ENCODE results near the gene CBX8.

CBX8 gene

DNA sequence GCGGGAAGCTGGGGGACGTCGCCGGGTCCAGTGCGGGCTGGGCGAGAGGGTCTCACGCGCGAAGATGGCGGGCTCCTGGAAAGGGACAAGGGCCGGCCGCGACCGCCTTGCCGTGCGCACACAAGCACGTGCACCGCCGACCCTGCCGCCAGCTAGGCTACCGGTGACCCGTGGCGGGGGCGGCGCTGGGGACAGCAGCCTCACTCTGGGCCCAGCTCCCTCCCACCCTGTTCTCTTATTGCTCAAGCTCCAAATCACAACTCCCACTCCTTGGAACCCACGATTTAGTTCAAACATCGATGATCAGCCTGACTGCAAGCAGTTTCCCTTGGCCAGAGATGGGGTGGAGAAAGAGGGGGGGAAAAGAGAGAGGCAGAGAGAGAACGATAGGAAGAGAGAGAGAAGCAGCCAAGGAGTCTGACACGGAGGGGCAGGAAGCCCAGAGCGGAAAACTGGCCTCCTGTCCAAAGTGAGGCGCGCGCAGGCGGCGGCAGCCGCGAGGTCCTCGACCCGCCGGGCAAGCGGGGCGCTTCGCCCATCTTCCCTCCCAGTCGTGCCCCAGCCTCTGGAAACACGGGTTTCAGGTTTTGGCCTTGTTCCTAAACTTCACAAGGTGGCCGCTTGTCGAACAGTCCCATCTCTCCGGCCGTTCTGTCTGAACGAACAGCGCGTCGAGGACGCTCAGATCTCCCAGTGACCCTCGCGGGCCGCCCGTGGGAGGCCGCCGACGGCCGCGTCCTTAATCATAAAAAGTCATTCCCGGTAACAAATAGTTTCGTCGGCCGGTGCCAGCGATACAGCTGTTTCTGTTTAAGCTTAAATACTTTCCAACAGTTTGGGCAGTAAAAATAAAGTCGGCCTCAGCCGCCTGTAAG, 1.7 kb upstream of the CBX8 start:
- Histone ChIP-seq H3K9ac (ENCODE audit: low read depth, low read length) (peak overlapping the region; percentile 58), H2AFZ (ENCODE audit: low read depth, low read length) (no peak overlapping the region), H3K4me3 (ENCODE audit: low read depth in 1 of 2, low read length in 2 of 2) (peak overlapping the region in 1 of 2 experiments; percentile 60; a peak in 2 of 4 replicates), H3K79me2 (ENCODE audit: insufficient read depth, low read length) (peaks cover 28% of the 10 kb centered on the region), H3K4me1 (ENCODE audit: insufficient read depth, low read length) (peaks cover 64% of the 10 kb centered on the region), H3K27me3 (ENCODE audit: insufficient read depth, low read length, poor library complexity) (peaks cover 32% of the 10 kb centered on the region), H3K27ac (ENCODE audit: low read length) (no peak overlapping the region), H3K9me3 (ENCODE audit: insufficient read depth, low read length, severe bottlenecking) (no peaks in the 10 kb centered on the region), H4K20me1 (ENCODE audit: insufficient read depth, low read length) (peaks cover 23% of the 10 kb centered on the region), H3K4me2 (ENCODE audit: insufficient read depth, low read length) (peak overlapping the region; percentile 83), H3K36me3 (ENCODE audit: insufficient read depth, low read length) (peaks cover 21% of the 10 kb centered on the region)
- ATAC-seq (ENCODE audit: insufficient read depth, low read depth): no peak
- TF ChIP-seq EZH2 (IDR thresholded peaks at IDR 0.05; ENCODE audit: borderline replicate concordance, low read depth, low read length, severe bottlenecking): peak; percentile 82
- TF ChIP-seq, protein P1, sequence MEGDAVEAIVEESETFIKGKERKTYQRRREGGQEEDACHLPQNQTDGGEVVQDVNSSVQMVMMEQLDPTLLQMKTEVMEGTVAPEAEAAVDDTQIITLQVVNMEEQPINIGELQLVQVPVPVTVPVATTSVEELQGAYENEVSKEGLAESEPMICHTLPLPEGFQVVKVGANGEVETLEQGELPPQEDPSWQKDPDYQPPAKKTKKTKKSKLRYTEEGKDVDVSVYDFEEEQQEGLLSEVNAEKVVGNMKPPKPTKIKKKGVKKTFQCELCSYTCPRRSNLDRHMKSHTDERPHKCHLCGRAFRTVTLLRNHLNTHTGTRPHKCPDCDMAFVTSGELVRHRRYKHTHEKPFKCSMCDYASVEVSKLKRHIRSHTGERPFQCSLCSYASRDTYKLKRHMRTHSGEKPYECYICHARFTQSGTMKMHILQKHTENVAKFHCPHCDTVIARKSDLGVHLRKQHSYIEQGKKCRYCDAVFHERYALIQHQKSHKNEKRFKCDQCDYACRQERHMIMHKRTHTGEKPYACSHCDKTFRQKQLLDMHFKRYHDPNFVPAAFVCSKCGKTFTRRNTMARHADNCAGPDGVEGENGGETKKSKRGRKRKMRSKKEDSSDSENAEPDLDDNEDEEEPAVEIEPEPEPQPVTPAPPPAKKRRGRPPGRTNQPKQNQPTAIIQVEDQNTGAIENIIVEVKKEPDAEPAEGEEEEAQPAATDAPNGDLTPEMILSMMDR (IDR thresholded peaks at IDR 0.05; ENCODE audit: borderline replicate concordance, extremely low read depth, low read length, poor library complexity, severe bottlenecking): no peak
- DNase-seq: no peak

DNA sequence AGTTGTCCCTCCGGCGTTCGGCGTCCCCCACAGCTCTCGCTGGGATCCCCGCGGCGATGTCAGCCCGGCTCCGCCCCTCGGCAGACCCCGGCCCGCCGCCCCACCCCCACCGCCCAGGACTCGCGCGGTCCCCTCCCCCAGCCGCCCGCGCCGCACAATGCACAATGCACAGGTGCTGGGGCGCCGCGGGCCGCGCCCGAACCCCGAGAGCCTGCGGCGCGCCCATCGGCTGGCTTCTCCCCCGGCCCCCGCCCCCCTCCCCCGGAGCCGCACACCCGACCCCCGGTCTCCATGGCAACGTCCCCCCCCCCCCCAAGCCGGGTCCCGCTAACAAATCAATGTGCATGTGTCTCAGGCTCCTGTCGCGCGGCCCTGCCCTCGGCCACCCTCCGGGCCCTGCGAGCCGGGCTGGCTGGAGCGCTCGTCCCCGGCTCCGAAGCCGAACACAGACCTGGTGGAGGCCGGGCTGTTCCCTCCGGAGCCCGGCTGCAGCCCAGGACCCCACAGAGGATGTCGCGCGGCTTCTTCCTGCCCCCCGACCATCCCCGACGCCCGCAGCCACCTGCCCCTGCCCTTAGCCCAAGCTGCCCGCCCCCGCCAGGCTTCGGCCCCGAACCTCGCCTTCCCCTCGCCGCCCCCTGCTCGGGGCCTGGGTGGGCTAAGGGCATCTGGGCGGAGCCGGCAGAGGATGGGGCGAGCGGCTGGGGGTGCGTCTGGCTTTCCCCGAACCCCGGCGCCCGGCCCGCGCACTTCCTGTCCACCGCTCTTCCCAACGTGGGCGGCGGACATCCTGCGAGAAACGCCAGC, 818 bp upstream of the CBX8 start:
- Histone ChIP-seq H3K36me3 (ENCODE audit: insufficient read depth, low read length) (peaks cover 23% of the 10 kb centered on the region), H2AFZ (ENCODE audit: low read depth, low read length) (peak overlapping the region; percentile 63), H3K27me3 (ENCODE audit: insufficient read depth, low read length, poor library complexity) (peaks cover 32% of the 10 kb centered on the region), H3K4me1 (ENCODE audit: insufficient read depth, low read length) (peaks cover 56% of the 10 kb centered on the region), H4K20me1 (ENCODE audit: insufficient read depth, low read length) (peaks cover 26% of the 10 kb centered on the region), H3K27ac (ENCODE audit: low read length) (no peak overlapping the region), H3K4me3 (ENCODE audit: low read depth in 1 of 2, low read length in 2 of 2) (peak overlapping the region; percentile 20 to 60; a peak in 3 of 4 replicates), H3K4me2 (ENCODE audit: insufficient read depth, low read length) (peak overlapping the region; percentile 83), H3K9me3 (ENCODE audit: insufficient read depth, low read length, severe bottlenecking) (no peaks in the 10 kb centered on the region), H3K9ac (ENCODE audit: low read depth, low read length) (peak overlapping the region; percentile 58), H3K79me2 (ENCODE audit: insufficient read depth, low read length) (peaks cover 25% of the 10 kb centered on the region)
- peak; percentile 37 for ATAC-seq (ENCODE audit: insufficient read depth, low read depth)
- no peak for TF ChIP-seq EZH2 (IDR thresholded peaks at IDR 0.05; ENCODE audit: borderline replicate concordance, low read depth, low read length, severe bottlenecking)
- TF ChIP-seq, protein P1 (IDR thresholded peaks at IDR 0.05; ENCODE audit: borderline replicate concordance, extremely low read depth, low read length, poor library complexity, severe bottlenecking): no peak
- no peak for DNase-seq

DNA sequence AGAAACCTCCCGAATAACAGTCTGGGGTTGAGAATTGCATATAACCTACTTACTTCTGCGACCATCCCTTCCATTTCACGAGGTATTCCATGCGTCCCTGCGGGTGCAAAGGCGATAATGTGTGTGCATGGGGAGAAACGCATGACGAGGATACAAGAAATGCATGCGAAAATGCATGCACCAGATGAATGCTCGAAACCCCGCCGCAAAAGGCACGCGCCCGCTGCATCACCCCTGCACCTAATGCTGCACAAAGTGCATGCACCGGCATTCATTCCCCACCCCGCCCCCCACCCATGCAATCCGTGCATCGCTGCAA, 474 bp downstream of the CBX8 start:
- peaks cover 26% of the 10 kb centered on the region for H4K20me1 ChIP-seq (ENCODE audit: insufficient read depth, low read length)
- peaks cover 23% of the 10 kb centered on the region for H3K36me3 ChIP-seq (ENCODE audit: insufficient read depth, low read length)
- peak overlapping the region; percentile 60 to 83 for H3K4me3 ChIP-seq (ENCODE audit: low read depth in 1 of 2, low read length in 2 of 2)
- H3K79me2 ChIP-seq (ENCODE audit: insufficient read depth, low read length): peaks cover 25% of the 10 kb centered on the region
- H3K9ac ChIP-seq (ENCODE audit: low read depth, low read length): peak overlapping the region; percentile 80
- peaks cover 54% of the 10 kb centered on the region for H3K4me1 ChIP-seq (ENCODE audit: insufficient read depth, low read length)
- DNase-seq (no peak), ATAC-seq (ENCODE audit: insufficient read depth, low read depth) (no peak)
- H3K27ac ChIP-seq (ENCODE audit: low read length): peak overlapping the region; percentile 85
- H3K9me3 ChIP-seq (ENCODE audit: insufficient read depth, low read length, severe bottlenecking): no peaks in the 10 kb centered on the region
- TF ChIP-seq, protein P1 (IDR thresholded peaks at IDR 0.05; ENCODE audit: borderline replicate concordance, extremely low read depth, low read length, poor library complexity, severe bottlenecking): no peak
- no peak for TF ChIP-seq EZH2 (IDR thresholded peaks at IDR 0.05; ENCODE audit: borderline replicate concordance, low read depth, low read length, severe bottlenecking)
- H3K27me3 ChIP-seq (ENCODE audit: insufficient read depth, low read length, poor library complexity): peaks cover 32% of the 10 kb centered on the region
- peak overlapping the region; percentile 74 for H2AFZ ChIP-seq (ENCODE audit: low read depth, low read length)
- peak overlapping the region; percentile 91 for H3K4me2 ChIP-seq (ENCODE audit: insufficient read depth, low read length)

Data from DND-41 (cell line).